NOMO-1 treated with DMSO at 0.1 percent for 48 hours (cell line): ENCODE measurements around the gene GPS2.

Experiments
- DNase-seq: peaks from one replicate; lab custom pipeline; 2025; ENCODE audit not compliant: unreplicated experiment; lab: John Stamatoyannopoulos, UW

Gene GPS2

GRCh38 chr17:7314719-7315569 lies at the start of gene GPS2:
TSS of gene GPS2 (minus strand) at chr17:7315360. CDS start at chr17:7315052, 308 bp downstream.
- peak; percentile 83 for DNase-seq

- DNase-seq = no peak
These were observed 48.2 kb upstream of the GPS2 start for GRCh38 chr17:7363311-7363710.

GRCh38 chr17:7361906-7362305 lies 46.7 kb upstream of the GPS2 start:
- DNase-seq = no peak

GRCh38 chr17:7357381-7357780 lies 42.2 kb upstream of the GPS2 start:
- DNase-seq = no peak

GRCh38 chr17:7356756-7357155 lies 41.6 kb upstream of the GPS2 start:
- DNase-seq = no peak

- DNase-seq = peak; percentile 60
These were observed 41.0 kb upstream of the GPS2 start for GRCh38 chr17:7356072-7356549.

- no peak for DNase-seq
These were observed 40.4 kb upstream of the GPS2 start for GRCh38 chr17:7355573-7355972.

- DNase-seq = no peak
These were observed 39.9 kb upstream of the GPS2 start, which contains the start of gene TMEM95 for GRCh38 chr17:7355053-7355452. TSS of gene TMEM95 (plus strand) at chr17:7355156. CDS start at chr17:7355205, 49 bp downstream.

GRCh38 chr17:7354262-7354843 lies 39.2 kb upstream of the GPS2 start:
- DNase-seq = no peak

- no peak for DNase-seq
These were observed 37.9 kb upstream of the GPS2 start for GRCh38 chr17:7352910-7353635.

- no peak for DNase-seq
These were observed 37.3 kb upstream of the GPS2 start for GRCh38 chr17:7352503-7352889.

- peak; percentile 12 for DNase-seq
These were observed 36.7 kb upstream of the GPS2 start, which contains the start of gene KCTD11 for GRCh38 chr17:7351665-7352502. TSS of gene KCTD11 (plus strand) at chr17:7352162.

GRCh38 chr17:7348478-7349242 lies 33.5 kb upstream of the GPS2 start:
- no peak for DNase-seq

- DNase-seq = no peak
These were observed 32.7 kb upstream of the GPS2 start for GRCh38 chr17:7347630-7348477.

- no peak for DNase-seq
These were observed 31.8 kb upstream of the GPS2 start for GRCh38 chr17:7346761-7347614.

GRCh38 chr17:7343250-7343649 lies 28.1 kb upstream of the GPS2 start:
- no peak for DNase-seq

- no peak for DNase-seq
These were observed 26.7 kb upstream of the GPS2 start for GRCh38 chr17:7341842-7342241.

GRCh38 chr17:7340179-7340578 lies 25.0 kb upstream of the GPS2 start:
- DNase-seq = no peak
